OCI-LY3 (cell line): ENCODE data around the gene NCOA1.

ENCODE experiments used
- EZH2phosphoT487 ChIP-seq: fragments of 200-600 bp; shearing (Covaris generic); IDR thresholded peaks from 2 replicates; pipeline ENCODE4 v1.6.1; 2018; ENCODE audit warnings: antibody characterized with exemption, mixed run types, low read depth
- TF ChIP-seq, protein P1 (sequence below): fragments of 200-600, 300-600 bp; sonication (generic); IDR thresholded peaks from 2 replicates; pipeline ENCODE4 v1.5.1; 2014; ENCODE audit warnings: antibody characterized with exemption, low read length, low read depth

DNA sequence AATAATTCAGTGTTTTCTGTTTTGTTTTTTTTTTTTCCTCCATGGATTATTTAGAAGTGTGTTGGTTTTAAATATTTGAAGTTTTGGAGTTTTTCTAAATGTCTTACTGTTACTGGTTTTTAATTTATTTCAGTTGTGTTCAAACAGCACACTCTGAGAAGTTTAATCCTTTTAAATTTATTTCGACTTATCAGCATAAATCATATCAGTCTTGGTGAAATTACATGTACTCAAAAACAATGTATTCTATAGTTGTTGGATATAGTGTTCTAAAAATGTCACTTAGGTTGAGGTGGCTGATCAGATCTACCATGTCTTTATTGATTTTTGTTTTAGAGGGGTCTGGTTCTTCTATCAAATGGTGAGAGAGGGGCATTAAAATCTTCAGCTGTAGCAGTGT lies 134.7 kb downstream of the NCOA1 start:
- TF ChIP-seq, protein P1, sequence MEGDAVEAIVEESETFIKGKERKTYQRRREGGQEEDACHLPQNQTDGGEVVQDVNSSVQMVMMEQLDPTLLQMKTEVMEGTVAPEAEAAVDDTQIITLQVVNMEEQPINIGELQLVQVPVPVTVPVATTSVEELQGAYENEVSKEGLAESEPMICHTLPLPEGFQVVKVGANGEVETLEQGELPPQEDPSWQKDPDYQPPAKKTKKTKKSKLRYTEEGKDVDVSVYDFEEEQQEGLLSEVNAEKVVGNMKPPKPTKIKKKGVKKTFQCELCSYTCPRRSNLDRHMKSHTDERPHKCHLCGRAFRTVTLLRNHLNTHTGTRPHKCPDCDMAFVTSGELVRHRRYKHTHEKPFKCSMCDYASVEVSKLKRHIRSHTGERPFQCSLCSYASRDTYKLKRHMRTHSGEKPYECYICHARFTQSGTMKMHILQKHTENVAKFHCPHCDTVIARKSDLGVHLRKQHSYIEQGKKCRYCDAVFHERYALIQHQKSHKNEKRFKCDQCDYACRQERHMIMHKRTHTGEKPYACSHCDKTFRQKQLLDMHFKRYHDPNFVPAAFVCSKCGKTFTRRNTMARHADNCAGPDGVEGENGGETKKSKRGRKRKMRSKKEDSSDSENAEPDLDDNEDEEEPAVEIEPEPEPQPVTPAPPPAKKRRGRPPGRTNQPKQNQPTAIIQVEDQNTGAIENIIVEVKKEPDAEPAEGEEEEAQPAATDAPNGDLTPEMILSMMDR: no peak
- TF ChIP-seq EZH2phosphoT487: no peak
